Naive thymus-derived CD4-positive, alpha-beta T cell (primary cell): Measurements from ENCODE around the gene ARHGAP24. TPM values are rescaled to one million over a fixed set of nuclear protein-coding genes. Genes with fewer than 3 reads are reported as not detected.
A peak's percentile ranks its signal among the peaks of the same experiment; 100 is the strongest.
"Not testable (repeated sequence)": the region's sequence is repeated elsewhere in the genome, so short reads cannot be mapped to it uniquely, and the experiment has no call there.

Experiments used
- ATAC-seq: fragments of 150-1000 bp; cut with Tn5 transposase; 2 replicates; pipeline ENCODE4 v1.10.0; 2021; ENCODE audit warnings: mild to moderate bottlenecking, moderate library complexity
- CTCF ChIA-PET: fragments of 350-600 bp; sonication (Branson Sonifier 250); formaldehyde crosslinking; loops from one replicate; lab custom pipeline; 2021; ENCODE audit warnings: antibody characterized with exemption; lab: Charles Lee
- POLR2A ChIA-PET: fragments of 350-600 bp; sonication (Branson Sonifier 250); formaldehyde crosslinking; loops from one replicate; lab custom pipeline; 2021; ENCODE audit warnings: antibody characterized with exemption, inconsistent platforms; lab: Charles Lee
- DNase-seq, 9 donors: peaks; one replicate each; pipeline versions ENCODE4 v3.0.0 to v3.0.0-alpha.2; 2020 to 2022; ENCODE audit warnings: mixed read lengths in 1 of 9
- H3K27ac ChIP-seq: one replicate; pipeline ENCODE4 v1.7.0; 2013; ENCODE audit warnings: mild to moderate bottlenecking, low read depth, low read length, moderate library complexity
- H3K27me3 ChIP-seq, 2 donors: one replicate each; pipeline ENCODE4 v1.7.0; 2013; ENCODE audit warnings: low read length in 2 of 2, mild to moderate bottlenecking in 2 of 2, moderate library complexity in 2 of 2; ENCODE audit not compliant: control insufficient read depth in 2 of 2, insufficient read depth in 2 of 2
- H3K36me3 ChIP-seq, 3 experiments: 1 replicate in 2 of 3; 2 replicates in 1 of 3; pipeline ENCODE4 v1.7.0; 2013; ENCODE audit warnings: low read length in 3 of 3, mild to moderate bottlenecking in 3 of 3, moderate library complexity in 1 of 3; ENCODE audit not compliant: insufficient read depth in 3 of 3, control insufficient read depth in 2 of 3
- H3K4me1 ChIP-seq, 2 donors: one replicate each; pipeline ENCODE4 v1.7.0; 2013; ENCODE audit warnings: low read length in 2 of 2, mild to moderate bottlenecking in 2 of 2, moderate library complexity in 1 of 2; ENCODE audit not compliant: control insufficient read depth in 2 of 2, insufficient read depth in 2 of 2
- H3K4me3 ChIP-seq: 2 replicates; pipeline ENCODE4 v1.7.0; 2013; ENCODE audit warnings: mild to moderate bottlenecking, low read length
- H3K9me3 ChIP-seq, 3 experiments: 1 replicate in 2 of 3; 2 replicates in 1 of 3; pipeline ENCODE4 v1.7.0; 2013; ENCODE audit warnings: low read length in 3 of 3; ENCODE audit not compliant: control insufficient read depth in 2 of 3
- H3K27ac Mint-ChIP-seq, 9 donors: one replicate each; pipeline ENCODE4 v1.8.0; 2020 to 2022; ENCODE audit warnings: mixed read lengths in 9 of 9, mild to moderate bottlenecking in 8 of 9, moderate library complexity in 5 of 9, inconsistent platforms in 2 of 9
- H3K27me3 Mint-ChIP-seq, 5 donors: one replicate each; pipeline ENCODE4 v1.8.0; 2021 to 2022; ENCODE audit warnings: mixed read lengths in 5 of 5, mild to moderate bottlenecking in 1 of 5
- H3K36me3 Mint-ChIP-seq, 5 donors: one replicate each; pipeline ENCODE4 v1.8.0; 2020 to 2022; ENCODE audit warnings: mixed read lengths in 5 of 5, mild to moderate bottlenecking in 3 of 5, inconsistent platforms in 1 of 5
- H3K4me1 Mint-ChIP-seq, 7 donors: one replicate each; pipeline ENCODE4 v1.8.0; 2020 to 2022; ENCODE audit warnings: mixed read lengths in 7 of 7, mild to moderate bottlenecking in 3 of 7, inconsistent platforms in 1 of 7
- H3K4me3 Mint-ChIP-seq, 10 donors: one replicate each; pipeline ENCODE4 v1.8.0; 2020 to 2022; ENCODE audit warnings: mild to moderate bottlenecking in 10 of 10, mixed read lengths in 10 of 10, moderate library complexity in 6 of 10, inconsistent platforms in 2 of 10
- H3K9me3 Mint-ChIP-seq, 11 donors: one replicate each; pipeline ENCODE4 v1.8.0; 2020 to 2022; ENCODE audit warnings: mixed read lengths in 11 of 11, mild to moderate bottlenecking in 4 of 11, inconsistent platforms in 1 of 11, moderate library complexity in 1 of 11
- intact Hi-C, 2 donors: fragments of 100-400 bp; cut with micrococcal nuclease; formaldehyde crosslinking; loops; one replicate each; pipeline ENCODE4 v1.15.1; 2023
- polyA plus RNA-seq, 2 donors: library from polyadenylated mRNA; unstranded; fragments of 300-500 nt; fragmentation: Illumina TruSeq; gene quantifications; one replicate each; pipeline ENCODE4 v1.2.3, GENCODE V29; 2021
- total RNA-seq, 6 experiments: library from RNA in 5 of 6; stranded (reverse) in 5 of 6; gene quantifications; 1 replicate in 5 of 6; 2 replicates in 1 of 6; pipeline ENCODE4 v1.2.3 and lab custom pipeline; 2021 to 2026

ARHGAP24 gene
- total and polyA plus RNA-seq, 7 experiments from 2014 or later: 0.41 to 12.7 (median 1.3) TPM; not detected in 3

GRCh38 chr4:85659610-85660218 lies 184.8 kb downstream of the ARHGAP24 start:
- no peak overlapping the region for H3K4me3 Mint-ChIP-seq
- POLR2A ChIA-PET: no interaction called here
- Histone ChIP-seq H3K27ac (no peak overlapping the region), H3K27me3 (no peaks in the 10 kb centered on the region), H3K4me3 (no peak overlapping the region), H3K36me3 (no peaks in the 10 kb centered on the region), H3K4me1 (no peaks in the 10 kb centered on the region), H3K9me3 (no peaks in the 10 kb centered on the region)
- intact Hi-C loops: no loop called here
- no peaks in the 10 kb centered on the region for H3K27me3 Mint-ChIP-seq
- DNase-seq (no peak), ATAC-seq (no peak)
- no peaks in the 10 kb centered on the region for H3K36me3 Mint-ChIP-seq
- CTCF ChIA-PET: no interaction called here
- H3K4me1 Mint-ChIP-seq: peaks cover 0 to 2% (median 0%) of the 10 kb centered on the region in 7 donors
- H3K9me3 Mint-ChIP-seq: peaks cover 0 to 5% (median under 1%) of the 10 kb centered on the region in 11 donors
- no peak overlapping the region for H3K27ac Mint-ChIP-seq

GRCh38 chr4:85666625-85667024 lies 191.7 kb downstream of the ARHGAP24 start:
- H3K4me3 ChIP-seq, H3K4me1 ChIP-seq, intact Hi-C loops, H3K27ac Mint-ChIP-seq, H3K36me3 ChIP-seq, DNase-seq, POLR2A ChIA-PET, ATAC-seq, H3K4me3 Mint-ChIP-seq, H3K27me3 ChIP-seq, H3K9me3 ChIP-seq, H3K36me3 Mint-ChIP-seq, H3K4me1 Mint-ChIP-seq, CTCF ChIA-PET, H3K27me3 Mint-ChIP-seq, H3K27ac ChIP-seq: not testable (repeated sequence)
- peaks cover 2 to 19% (median 11%) of the 10 kb centered on the region in 11 donors for H3K9me3 Mint-ChIP-seq

- ChIA-PET CTCF (no interaction called here), POLR2A (no interaction called here)
- Mint-ChIP-seq H3K27me3 (no peaks in the 10 kb centered on the region), H3K9me3 (peaks cover 0 to 17% (median 11%) of the 10 kb centered on the region in 11 donors), H3K27ac (no peak overlapping the region), H3K36me3 (no peaks in the 10 kb centered on the region), H3K4me1 (no peaks in the 10 kb centered on the region), H3K4me3 (no peak overlapping the region)
- no peak for DNase-seq
- Histone ChIP-seq H3K9me3 (no peaks in the 10 kb centered on the region), H3K27ac (no peak overlapping the region), H3K4me1 (no peaks in the 10 kb centered on the region), H3K4me3 (no peak overlapping the region), H3K27me3 (no peaks in the 10 kb centered on the region), H3K36me3 (no peaks in the 10 kb centered on the region)
- ATAC-seq: peak; percentile 38
- intact Hi-C loops: no loop called here
Measured at GRCh38 chr4:85669204-85669603, 194.3 kb downstream of the ARHGAP24 start.

GRCh38 chr4:85669992-85670548 lies 195.1 kb downstream of the ARHGAP24 start:
- Histone ChIP-seq H3K9me3 (no peaks in the 10 kb centered on the region), H3K4me3 (no peak overlapping the region), H3K27me3 (no peaks in the 10 kb centered on the region), H3K27ac (no peak overlapping the region), H3K36me3 (no peaks in the 10 kb centered on the region), H3K4me1 (no peaks in the 10 kb centered on the region)
- DNase-seq (no peak), ATAC-seq (no peak)
- POLR2A ChIA-PET: no interaction called here
- Mint-ChIP-seq H3K36me3 (no peaks in the 10 kb centered on the region), H3K9me3 (peaks cover 0 to 16% (median 9%) of the 10 kb centered on the region in 11 donors), H3K4me3 (no peak overlapping the region), H3K27ac (no peak overlapping the region), H3K4me1 (no peaks in the 10 kb centered on the region), H3K27me3 (no peaks in the 10 kb centered on the region)
- CTCF ChIA-PET: no interaction called here
- intact Hi-C loops: no loop called here

- Mint-ChIP-seq H3K27ac (no peak overlapping the region), H3K36me3 (no peaks in the 10 kb centered on the region), H3K4me3 (no peak overlapping the region), H3K27me3 (no peaks in the 10 kb centered on the region), H3K9me3 (peaks cover 0 to 14% (median 5%) of the 10 kb centered on the region in 11 donors), H3K4me1 (no peaks in the 10 kb centered on the region)
- Histone ChIP-seq H3K9me3 (no peaks in the 10 kb centered on the region), H3K27ac (no peak overlapping the region), H3K27me3 (no peaks in the 10 kb centered on the region), H3K4me3 (no peak overlapping the region), H3K4me1 (no peaks in the 10 kb centered on the region), H3K36me3 (no peaks in the 10 kb centered on the region)
- ATAC-seq (no peak), DNase-seq (no peak)
- ChIA-PET POLR2A (no interaction called here), CTCF (no interaction called here)
- intact Hi-C loops: no loop called here
Measured at GRCh38 chr4:85671120-85671519, 196.2 kb downstream of the ARHGAP24 start.

- H3K36me3 Mint-ChIP-seq: no peaks in the 10 kb centered on the region
- H3K4me3 Mint-ChIP-seq: no peak overlapping the region
- DNase-seq: no peak
- ChIA-PET CTCF (no interaction called here), POLR2A (no interaction called here)
- H3K36me3 ChIP-seq: no peaks in the 10 kb centered on the region
- no peaks in the 10 kb centered on the region for H3K4me1 Mint-ChIP-seq
- H3K27me3 Mint-ChIP-seq: no peaks in the 10 kb centered on the region
- H3K27ac Mint-ChIP-seq: no peak overlapping the region
- no peak overlapping the region for H3K4me3 ChIP-seq
- no peak for ATAC-seq
- H3K27me3 ChIP-seq: no peaks in the 10 kb centered on the region
- H3K27ac ChIP-seq: no peak overlapping the region
- H3K4me1 ChIP-seq: no peaks in the 10 kb centered on the region
- intact Hi-C loops: no loop called here
- H3K9me3 ChIP-seq: no peaks in the 10 kb centered on the region
- peaks cover 0 to 14% (median 5%) of the 10 kb centered on the region in 11 donors for H3K9me3 Mint-ChIP-seq
Measured at GRCh38 chr4:85672116-85672515, 197.2 kb downstream of the ARHGAP24 start.

- Mint-ChIP-seq H3K36me3 (no peaks in the 10 kb centered on the region), H3K27ac (no peak overlapping the region), H3K27me3 (no peaks in the 10 kb centered on the region), H3K4me3 (no peak overlapping the region), H3K9me3 (peaks cover 0 to 11% (median 0%) of the 10 kb centered on the region in 11 donors), H3K4me1 (no peaks in the 10 kb centered on the region)
- ChIA-PET CTCF (no interaction called here), POLR2A (no interaction called here)
- Histone ChIP-seq H3K27me3 (no peaks in the 10 kb centered on the region), H3K4me3 (no peak overlapping the region), H3K9me3 (no peaks in the 10 kb centered on the region), H3K4me1 (no peaks in the 10 kb centered on the region), H3K36me3 (no peaks in the 10 kb centered on the region), H3K27ac (no peak overlapping the region)
- intact Hi-C loops: no loop called here
- ATAC-seq: peak; percentile 20
- no peak for DNase-seq
Measured at GRCh38 chr4:85672959-85673358, 198.0 kb downstream of the ARHGAP24 start.
